ENCODE measurements around the gene SPRN. TPM values are rescaled to one million over a fixed set of nuclear protein-coding genes. Genes with fewer than 3 reads are reported as not detected.
A peak's percentile ranks its signal among the peaks of the same experiment; 100 is the strongest.
"Not testable (repeated sequence)": the region's sequence is repeated elsewhere in the genome, so short reads cannot be mapped to it uniquely, and the experiment has no call there.

SPRN gene
- total RNA-seq, 4 donors from 2014 or later: 0.34 to 0.71 TPM; not detected in 2

DNA sequence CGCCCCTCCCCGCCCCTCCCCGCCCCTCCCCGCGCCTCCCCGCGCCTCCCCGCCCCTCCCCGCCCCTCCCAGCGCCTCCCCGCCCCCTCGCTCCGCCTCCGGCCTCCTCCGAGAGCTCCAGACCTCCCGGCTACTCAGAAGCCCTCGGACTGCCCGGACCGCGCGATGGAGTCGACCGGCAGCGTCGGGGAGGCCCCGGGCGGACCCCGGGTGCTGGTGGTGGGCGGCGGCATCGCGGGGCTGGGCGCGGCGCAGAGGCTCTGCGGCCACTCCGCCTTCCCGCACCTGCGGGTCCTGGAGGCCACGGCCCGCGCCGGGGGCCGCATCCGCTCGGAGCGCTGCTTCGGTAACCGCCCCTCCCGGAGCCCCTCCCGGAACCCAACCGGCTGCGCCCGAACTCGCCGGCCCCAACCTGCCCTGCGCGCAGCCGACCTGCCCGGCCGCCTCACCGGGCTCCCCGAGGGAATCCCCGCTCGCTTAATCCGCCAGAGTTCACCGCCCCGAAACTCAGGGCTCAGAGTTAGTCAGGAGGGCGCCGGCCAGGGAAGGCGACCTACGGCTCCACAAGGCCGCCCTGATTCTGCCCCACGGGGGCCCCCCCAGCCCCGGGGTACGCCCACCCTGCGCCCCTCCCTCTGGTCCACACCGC lies 45.1 kb downstream of the SPRN start, which contains the start of gene PAOX:
PAOX (plus strand) TSS at position 111 of the 649 bp plus-strand sequence; CDS start at position 166, 55 bp downstream.
- Histone ChIP-seq H3K4me3 (peak within 1 kb of the TSS; percentile 74 to 93 (median 87)), H3K9me3 (no peaks in the 10 kb centered on the region), H3K36me3 (peaks cover 0 to 27% (median 11%) of the 10 kb centered on the region in 4 donors), H3K27ac (replicated peaks in 1 of 4) (peak within 1 kb of the TSS; percentile 80 to 89 (median 86)), H3K4me1 (peaks cover 12 to 38% (median 30%) of the 10 kb centered on the region in 4 donors), H3K27me3 (no peaks in the 10 kb centered on the region)
- DNase-seq (ENCODE audit: extremely low spot score): no peak
- TF ChIP-seq POLR2A (IDR thresholded peaks at IDR 0.05; ENCODE audit: low read depth) (no peak), POLR2AphosphoS5 (IDR thresholded peaks at IDR 0.05) (peak in 1 of 2 donors; percentile 62)
- intact Hi-C loops (cut with DNase I): loop anchor here (5.0 kb wide), 1 partner anchor 67 kb away; no protein-coding TSS in a partner anchor
- 7% methylated on average over 18 of the region's 78 CpGs for WGBS

DNA sequence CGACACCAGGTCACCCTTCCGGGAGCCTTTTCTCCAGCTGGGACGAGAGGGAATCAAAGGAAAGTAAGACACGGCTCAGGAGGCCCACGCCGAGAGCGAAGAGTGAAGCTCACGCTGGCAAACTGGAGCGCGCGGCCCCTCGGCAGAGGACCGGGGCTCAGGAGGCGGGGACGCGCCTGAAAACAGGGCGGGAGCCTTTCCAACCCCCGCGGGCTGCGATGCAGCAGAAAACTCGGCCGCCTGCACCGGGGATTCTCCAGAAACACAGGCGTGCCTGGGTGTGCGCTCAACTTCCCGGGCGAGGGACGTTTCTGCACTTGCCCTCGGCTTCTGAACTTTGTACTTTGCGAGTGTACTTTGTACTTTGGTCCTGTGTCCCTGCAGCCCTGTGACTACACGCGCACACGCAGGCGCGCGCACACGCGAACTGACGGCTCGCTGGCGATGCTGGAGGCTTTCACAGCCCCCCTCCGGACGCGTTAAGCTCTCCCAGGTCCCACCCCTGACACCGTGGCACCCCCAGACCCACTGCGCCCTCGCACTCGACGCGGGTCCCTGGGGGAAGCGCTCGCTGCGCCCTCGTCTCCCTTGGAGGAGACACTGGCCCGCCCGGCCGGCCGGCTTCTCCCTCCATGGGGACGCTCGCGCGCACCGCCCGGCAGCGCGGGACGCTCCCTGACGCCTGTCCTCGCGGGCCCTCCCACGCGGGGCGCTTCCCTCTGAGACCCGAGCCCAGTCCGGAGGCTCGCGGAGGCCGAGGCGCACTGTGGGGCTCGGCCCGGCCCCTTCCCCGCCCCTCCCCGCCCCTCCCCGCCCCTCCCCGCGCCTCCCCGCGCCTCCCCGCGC lies 46.0 kb downstream of the SPRN start:
- Histone ChIP-seq H3K27me3 (no peaks in the 10 kb centered on the region), H3K4me1 (peaks cover 16 to 44% (median 36%) of the 10 kb centered on the region in 4 donors), H3K4me3 (peak overlapping the region; percentile 74 to 93 (median 87)), H3K36me3 (peaks cover 0 to 19% (median 8%) of the 10 kb centered on the region in 4 donors), H3K9me3 (no peaks in the 10 kb centered on the region), H3K27ac (replicated peaks in 1 of 4) (peak overlapping the region; percentile 80 to 89 (median 84))
- WGBS: 0% methylated on average over 25 of the region's 90 CpGs
- intact Hi-C loops (cut with DNase I): loop anchor here (5.0 kb wide), 1 partner anchor 66 kb away; no protein-coding TSS in a partner anchor
- TF ChIP-seq POLR2A (IDR thresholded peaks at IDR 0.05; ENCODE audit: low read depth): no peak
- TF ChIP-seq, protein P1, sequence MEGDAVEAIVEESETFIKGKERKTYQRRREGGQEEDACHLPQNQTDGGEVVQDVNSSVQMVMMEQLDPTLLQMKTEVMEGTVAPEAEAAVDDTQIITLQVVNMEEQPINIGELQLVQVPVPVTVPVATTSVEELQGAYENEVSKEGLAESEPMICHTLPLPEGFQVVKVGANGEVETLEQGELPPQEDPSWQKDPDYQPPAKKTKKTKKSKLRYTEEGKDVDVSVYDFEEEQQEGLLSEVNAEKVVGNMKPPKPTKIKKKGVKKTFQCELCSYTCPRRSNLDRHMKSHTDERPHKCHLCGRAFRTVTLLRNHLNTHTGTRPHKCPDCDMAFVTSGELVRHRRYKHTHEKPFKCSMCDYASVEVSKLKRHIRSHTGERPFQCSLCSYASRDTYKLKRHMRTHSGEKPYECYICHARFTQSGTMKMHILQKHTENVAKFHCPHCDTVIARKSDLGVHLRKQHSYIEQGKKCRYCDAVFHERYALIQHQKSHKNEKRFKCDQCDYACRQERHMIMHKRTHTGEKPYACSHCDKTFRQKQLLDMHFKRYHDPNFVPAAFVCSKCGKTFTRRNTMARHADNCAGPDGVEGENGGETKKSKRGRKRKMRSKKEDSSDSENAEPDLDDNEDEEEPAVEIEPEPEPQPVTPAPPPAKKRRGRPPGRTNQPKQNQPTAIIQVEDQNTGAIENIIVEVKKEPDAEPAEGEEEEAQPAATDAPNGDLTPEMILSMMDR (IDR thresholded peaks at IDR 0.05): peak in 1 of 3 experiments; percentile 4
- TF ChIP-seq POLR2AphosphoS5 (IDR thresholded peaks at IDR 0.05): peak in 1 of 2 donors; percentile 55
- no peak for DNase-seq (ENCODE audit: extremely low spot score)

DNA sequence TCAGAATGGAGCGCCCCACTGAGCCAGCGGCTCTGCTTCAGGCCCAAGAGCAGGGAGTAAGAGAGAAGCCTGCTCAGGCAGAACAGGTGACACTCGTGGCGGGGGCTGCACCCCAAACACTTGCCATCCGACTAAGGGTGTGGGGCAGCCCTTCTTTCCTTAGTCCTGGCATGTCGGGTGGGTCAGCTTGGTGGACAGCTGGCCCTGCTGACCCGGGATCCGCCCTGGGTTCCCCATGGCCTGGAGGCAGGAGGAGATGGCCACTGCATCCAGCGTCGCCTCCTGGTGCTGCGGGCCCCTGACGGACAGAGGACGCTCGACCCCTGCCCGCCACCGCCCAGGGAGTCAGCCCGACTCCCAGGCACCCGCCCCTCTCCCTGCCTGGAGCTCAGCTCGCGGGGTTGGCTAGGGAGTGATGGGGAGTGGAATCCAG lies 46.6 kb downstream of the SPRN start:
- intact Hi-C loops (cut with DNase I): loop anchor here (5.0 kb wide), 1 partner anchor 66 kb away; no protein-coding TSS in a partner anchor
- no peaks in the 10 kb centered on the region for H3K9me3 ChIP-seq
- no peaks in the 10 kb centered on the region for H3K27me3 ChIP-seq
- H3K27ac ChIP-seq (replicated peaks in 1 of 4): peak overlapping the region; percentile 80 to 89 (median 84)
- TF ChIP-seq POLR2AphosphoS5 (IDR thresholded peaks at IDR 0.05) (no peak), POLR2A (IDR thresholded peaks at IDR 0.05; ENCODE audit: low read depth) (no peak), EP300 (IDR thresholded peaks at IDR 0.05) (no peak)
- TF ChIP-seq, protein P1 (IDR thresholded peaks at IDR 0.05): no peak
- DNase-seq (ENCODE audit: extremely low spot score): no peak
- peaks cover 16 to 44% (median 36%) of the 10 kb centered on the region in 4 donors for H3K4me1 ChIP-seq
- H3K36me3 ChIP-seq: peaks cover 0 to 15% (median 8%) of the 10 kb centered on the region in 4 donors
- 0% methylated on average over 5 of the region's 20 CpGs for WGBS
- H3K4me3 ChIP-seq: peak overlapping the region; percentile 74 to 93 (median 87)

DNA sequence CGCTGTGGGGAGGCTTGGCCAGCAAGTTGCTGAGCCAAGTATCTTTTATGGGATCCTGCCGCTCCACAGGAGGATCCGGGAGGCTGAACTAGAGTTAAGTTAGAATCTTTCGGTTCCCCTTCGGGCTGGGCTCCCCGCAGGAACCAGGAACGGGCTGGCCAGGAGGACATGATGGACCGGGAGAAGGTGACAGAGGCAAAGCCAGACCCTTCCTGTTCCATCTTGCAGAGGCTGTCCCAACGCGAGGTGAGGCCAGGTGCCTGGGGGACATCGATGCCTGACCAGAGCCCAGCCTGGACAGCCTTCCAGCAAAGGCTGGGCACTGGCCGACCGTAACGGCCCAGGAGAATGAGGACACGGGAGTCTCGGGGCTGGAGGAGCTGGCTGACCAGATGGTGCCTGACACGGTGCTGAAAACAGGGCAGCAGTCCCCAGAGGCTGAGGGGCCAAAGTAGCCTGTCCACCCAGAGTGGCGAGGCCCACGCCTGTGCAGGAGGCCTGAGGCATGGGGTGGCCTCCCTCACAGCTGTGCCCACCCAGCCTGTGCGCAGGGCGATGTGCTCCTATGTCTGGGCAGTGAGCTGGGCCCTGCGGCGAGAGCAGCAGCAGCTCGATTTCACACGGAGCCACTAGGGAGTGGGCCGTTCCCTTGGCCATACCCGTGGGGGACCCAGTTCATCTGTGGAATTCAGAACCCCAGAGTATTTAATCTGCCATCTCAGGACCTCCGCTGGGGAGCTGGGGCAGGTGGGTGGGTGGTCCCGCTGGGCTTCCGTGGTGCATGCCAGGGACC lies 47.2 kb downstream of the SPRN start:
- peak overlapping the region in 2 of 4 donors; percentile 80 to 81 for H3K27ac ChIP-seq (replicated peaks in 1 of 4)
- WGBS: 92% methylated on average over 8 of the region's 30 CpGs

DNA sequence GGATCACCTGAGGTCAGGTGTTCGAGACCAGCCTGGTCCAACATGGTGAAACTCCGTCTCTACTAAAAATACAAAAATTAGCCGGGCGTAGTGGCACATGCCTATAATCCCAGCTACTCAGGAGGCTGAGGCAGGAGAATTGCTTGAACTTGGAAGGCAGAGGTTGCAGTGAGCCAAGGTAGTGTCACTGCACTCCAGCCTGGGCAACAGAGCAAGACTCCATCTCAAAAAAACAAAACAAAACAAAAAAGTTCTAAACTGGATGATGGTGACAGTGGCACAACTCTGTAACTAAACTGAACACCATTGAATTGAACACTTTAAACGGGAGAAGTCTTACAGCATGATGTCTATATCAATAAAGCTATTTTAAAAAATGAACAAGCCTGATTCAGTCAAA lies 48.2 kb downstream of the SPRN start:
- peaks cover 23 to 57% (median 44%) of the 10 kb centered on the region in 4 donors for H3K4me1 ChIP-seq

More for the DNA sequence above, 47.2 kb downstream of the SPRN start:
- Histone ChIP-seq H3K4me3 (peak overlapping the region in 2 of 4 donors; percentile 82 to 92), H3K27me3 (no peaks in the 10 kb centered on the region), H3K9me3 (no peaks in the 10 kb centered on the region), H3K4me1 (peaks cover 21 to 49% (median 40%) of the 10 kb centered on the region in 4 donors), H3K36me3 (peaks cover 0 to 11% (median 5%) of the 10 kb centered on the region in 4 donors)
- no peak for DNase-seq (ENCODE audit: extremely low spot score)
- TF ChIP-seq EP300 (IDR thresholded peaks at IDR 0.05) (no peak), POLR2AphosphoS5 (IDR thresholded peaks at IDR 0.05) (no peak), POLR2A (IDR thresholded peaks at IDR 0.05; ENCODE audit: low read depth) (no peak)
- TF ChIP-seq, protein P1 (IDR thresholded peaks at IDR 0.05): no peak
- intact Hi-C loops (cut with DNase I): loop anchor here (5.0 kb wide), 1 partner anchor 65 kb away; no protein-coding TSS in a partner anchor

More for the DNA sequence above, 48.2 kb downstream of the SPRN start:
- not testable (repeated sequence) for DNase-seq (ENCODE audit: extremely low spot score); H3K36me3 ChIP-seq; H3K27me3 ChIP-seq; H3K4me3 ChIP-seq; H3K27ac ChIP-seq (replicated peaks in 1 of 4); H3K9me3 ChIP-seq
- intact Hi-C loops (cut with DNase I): loop anchor here (5.0 kb wide), 1 partner anchor 64 kb away; no protein-coding TSS in a partner anchor
- 96% methylated on average over 5 of the region's 5 CpGs for WGBS
